H1 (cell line): ENCODE measurements around the gene SFMBT2. TPM values are rescaled to one million over a fixed set of nuclear protein-coding genes. Genes with fewer than 3 reads are reported as not detected.

Experiments
- CTCF ChIA-PET: fragments of 300-600 bp; sonication (Branson Sonifier 250); formaldehyde crosslinking; loops from one replicate; lab custom pipeline; 2021; ENCODE audit not compliant: partially characterized antibody; lab: Charles Lee
- POLR2A ChIA-PET: fragments of 300-600 bp; sonication (Branson Sonifier 250); formaldehyde crosslinking; loops from one replicate; lab custom pipeline; 2021; ENCODE audit warnings: inconsistent platforms; ENCODE audit not compliant: partially characterized antibody; lab: Charles Lee
- DNase-seq, 2 experiments: peaks; one replicate each; pipeline versions ENCODE4 v3.0.0 to v3.0.0-alpha.2; 2010 to 2022; ENCODE audit warnings: low spot score in 2 of 2, low read depth in 1 of 2, mixed read lengths in 1 of 2
- FAIRE-seq: peaks from 2 replicates; lab custom pipeline; 2011; peaks lifted over from hg19 to GRCh38; lab: Jason Lieb, UNC
- H2AFZ ChIP-seq: 2 replicates; pipeline ENCODE4 v1.8.1; 2012; ENCODE audit warnings: low read length, inconsistent platforms
- H2AK5ac ChIP-seq: 2 replicates; pipeline ENCODE4 v1.6.1; 2013; ENCODE audit warnings: low read depth, low read length
- H2BK120ac ChIP-seq: replicated peaks from 2 replicates; pipeline ENCODE3; 2013; ENCODE audit warnings: low read depth, low read length, inconsistent platforms
- H2BK12ac ChIP-seq: 2 replicates; pipeline ENCODE4 v1.6.1; 2013; ENCODE audit warnings: low read depth, low read length
- H2BK15ac ChIP-seq: 2 replicates; pipeline ENCODE4 v1.6.1; 2013; ENCODE audit warnings: low read length
- H2BK20ac ChIP-seq: 2 replicates; pipeline ENCODE4 v1.6.1; 2013; ENCODE audit warnings: low read length
- H2BK5ac ChIP-seq: 2 replicates; pipeline ENCODE4 v1.6.1; 2013; ENCODE audit warnings: low read depth, low read length
- H3K14ac ChIP-seq: 2 replicates; pipeline ENCODE4 v1.6.1; 2013; ENCODE audit warnings: inconsistent platforms; ENCODE audit not compliant: insufficient read length
- H3K18ac ChIP-seq: 2 replicates; pipeline ENCODE4 v1.6.1; 2013; ENCODE audit warnings: low read length; ENCODE audit errors: extremely low read depth
- H3K23ac ChIP-seq: 2 replicates; pipeline ENCODE4 v1.6.1; 2013; ENCODE audit warnings: inconsistent platforms; ENCODE audit not compliant: insufficient read length
- H3K23me2 ChIP-seq: 2 replicates; pipeline ENCODE4 v1.6.1; 2013; ENCODE audit warnings: low read depth, low read length
- H3K27ac ChIP-seq: 2 replicates; pipeline ENCODE4 v1.6.1; 2011; ENCODE audit warnings: low read depth, low read length, inconsistent platforms
- H3K27me3 ChIP-seq, 4 experiments: replicated peaks in 1 of 4; 1 replicate in 1 of 4; 2 replicates in 3 of 4; pipeline versions ENCODE4 v1.6.1 to v1.8.1; 2011 to 2013; ENCODE audit warnings: low read length in 3 of 4, mild to moderate bottlenecking in 3 of 4, inconsistent platforms in 2 of 4, mixed read lengths in 2 of 4, moderate library complexity in 1 of 4; ENCODE audit not compliant: control insufficient read depth in 3 of 4, insufficient read depth in 3 of 4; ENCODE audit errors: extremely low read depth in 1 of 4
- H3K36me3 ChIP-seq, 4 experiments: 2 replicates each; pipeline versions ENCODE4 v1.6.1 to v1.8.1; 2011 to 2013; ENCODE audit warnings: mild to moderate bottlenecking in 4 of 4, low read length in 3 of 4, moderate library complexity in 2 of 4, control low read depth in 1 of 4, inconsistent platforms in 1 of 4; ENCODE audit not compliant: insufficient read depth in 4 of 4, control insufficient read depth in 2 of 4
- H3K4ac ChIP-seq: replicated peaks from 2 replicates; pipeline ENCODE3; 2013; ENCODE audit warnings: low read length, low read depth, mixed read lengths, inconsistent platforms; ENCODE audit not compliant: insufficient read length
- H3K4me1 ChIP-seq, 4 experiments: replicated peaks in 1 of 4; 1 replicate in 1 of 4; 2 replicates in 3 of 4; pipeline versions ENCODE4 v1.6.1 to v1.8.1; 2011 to 2013; ENCODE audit warnings: low read length in 3 of 4, inconsistent platforms in 2 of 4, mixed read lengths in 1 of 4; ENCODE audit not compliant: insufficient read depth in 4 of 4, control insufficient read depth in 3 of 4
- H3K4me2 ChIP-seq, 2 experiments: 2 replicates each; pipeline versions ENCODE4 v1.6.1 to v1.8.1; 2011 to 2013; ENCODE audit warnings: low read depth in 2 of 2, low read length in 2 of 2, control low read depth in 1 of 2, inconsistent platforms in 1 of 2, mild to moderate bottlenecking in 1 of 2; ENCODE audit not compliant: insufficient read depth in 1 of 2
- H3K4me3 ChIP-seq, 4 experiments: fragments of 200-600, 300-600 bp in 1 of 4; sonication (generic), shearing (Covaris generic), sonication (Bioruptor Twin) in 1 of 4; 2 replicates each; pipeline versions ENCODE4 v1.5.1 to v1.8.1; 2011 to 2016; ENCODE audit warnings: low read length in 4 of 4, low read depth in 3 of 4, control low read depth in 2 of 4, inconsistent platforms in 2 of 4, mild to moderate bottlenecking in 2 of 4, mixed read lengths in 1 of 4, moderate library complexity in 1 of 4; ENCODE audit not compliant: insufficient read depth in 2 of 4; ENCODE audit errors: extremely low read depth in 1 of 4
- H3K56ac ChIP-seq: replicated peaks from 2 replicates; pipeline ENCODE3; 2013; ENCODE audit warnings: low read depth, mild to moderate bottlenecking, mixed read lengths, low read length, inconsistent platforms; ENCODE audit not compliant: insufficient read length
- H3K79me1 ChIP-seq: 2 replicates; pipeline ENCODE4 v1.6.1; 2013; ENCODE audit warnings: low read depth, low read length, control low read depth
- H3K79me2 ChIP-seq, 2 experiments: 2 replicates each; pipeline versions ENCODE4 v1.6.1 to v1.8.1; 2012 to 2013; ENCODE audit warnings: low read length in 2 of 2, mild to moderate bottlenecking in 2 of 2, inconsistent platforms in 1 of 2; ENCODE audit not compliant: insufficient read depth in 2 of 2, control insufficient read depth in 1 of 2
- H3K9ac ChIP-seq, 4 experiments: replicated peaks in 1 of 4; 1 replicate in 1 of 4; 2 replicates in 3 of 4; pipeline versions ENCODE4 v1.6.1 to v1.8.1; 2011 to 2013; ENCODE audit warnings: low read depth in 3 of 4, low read length in 3 of 4, control low read depth in 2 of 4, mild to moderate bottlenecking in 2 of 4, moderate library complexity in 2 of 4, inconsistent platforms in 1 of 4; ENCODE audit errors: extremely low read depth in 1 of 4
- H3K9me3 ChIP-seq, 2 experiments: 2 replicates each; pipeline versions ENCODE4 v1.6.1 to v1.8.1; 2012 to 2013; ENCODE audit warnings: mild to moderate bottlenecking in 2 of 2, moderate library complexity in 2 of 2, control low read depth in 1 of 2, inconsistent platforms in 1 of 2, low read depth in 1 of 2, low read length in 1 of 2, mixed read lengths in 1 of 2; ENCODE audit not compliant: insufficient read depth in 2 of 2
- H4K20me1 ChIP-seq, 2 experiments: replicated peaks in 1 of 2; 2 replicates each; pipeline versions ENCODE3 to v1.8.1; 2011 to 2013; ENCODE audit warnings: inconsistent platforms in 2 of 2, low read length in 2 of 2, mild to moderate bottlenecking in 1 of 2; ENCODE audit not compliant: insufficient read depth in 2 of 2, control insufficient read depth in 1 of 2
- H4K5ac ChIP-seq: 2 replicates; pipeline ENCODE4 v1.6.1; 2013; ENCODE audit warnings: low read length, low read depth, mixed read lengths, inconsistent platforms; ENCODE audit not compliant: insufficient read length
- H4K8ac ChIP-seq: 2 replicates; pipeline ENCODE4 v1.8.0; 2013; ENCODE audit warnings: mild to moderate bottlenecking, moderate library complexity, low read length, inconsistent platforms; ENCODE audit not compliant: insufficient read depth; ENCODE audit errors: extremely low read depth
- H4K91ac ChIP-seq: replicated peaks from 2 replicates; pipeline ENCODE3; 2013; ENCODE audit warnings: low read length, mixed read lengths, inconsistent platforms; ENCODE audit not compliant: insufficient read length
- HDAC6 ChIP-seq: IDR thresholded peaks from one replicate; pipeline ENCODE4 v1.7.1; 2012; ENCODE audit warnings: low read depth, mild to moderate bottlenecking, inconsistent platforms, low read length, moderate library complexity
- RAD21 ChIP-seq, 2 experiments: IDR thresholded peaks in 1 of 2; conservative IDR thresholded peaks in 1 of 2; 2 replicates each; pipeline ENCODE4 v1.6.1; 2011; ENCODE audit warnings: low read depth in 2 of 2, low read length in 2 of 2, improper control_type of control experiment in 1 of 2, inconsistent platforms in 1 of 2, mild to moderate bottlenecking in 1 of 2, moderate library complexity in 1 of 2
- SUZ12 ChIP-seq: fragments of 200-600 bp; sonication (generic); IDR thresholded peaks from 2 replicates; pipeline ENCODE4 v1.6.1; 2012; ENCODE audit warnings: mild to moderate bottlenecking, inconsistent platforms, low read length, moderate library complexity, mixed read lengths
- WGBS, 2 experiments: shearing (Covaris generic) in 1 of 2; methylation state at CpG; one replicate each; pipeline versions ENCODE4 v1.1.6 to v1.1.7; 2013 to 2015; ENCODE audit warnings: low lambda C conversion rate in 2 of 2, mixed read lengths in 2 of 2, inconsistent platforms in 1 of 2, low coverage in 1 of 2, missing lambda C conversion rate in 1 of 2; ENCODE audit not compliant: insufficient replicate concordance in 2 of 2, insufficient coverage in 1 of 2, insufficient read length in 1 of 2; ENCODE audit errors: extremely low coverage in 1 of 2, missing lambda C conversion rate in 1 of 2; 5-methylcytosine and 5-hydroxymethylcytosine counted together
- polyA plus RNA-seq, 7 experiments: library from polyadenylated mRNA; depleted of rRNA in 3 of 7; stranded (reverse) in 5 of 7; unstranded in 2 of 7; fragments of >200 nt in 5 of 7; fragments of 200-250 nt in 2 of 7; gene quantifications; 1 replicate in 5 of 7; 2 replicates in 1 of 7; 4 replicates in 1 of 7; pipeline versions ENCODE4 v1.2.1 to v1.2.3, GENCODE V29; 2011 to 2013; ENCODE audit warnings: missing spikeins in 2 of 7, mixed read lengths in 2 of 7
- total RNA-seq: library from RNA; stranded (reverse); fragmentation: NEBNext Ultra II Directional; extraction: Animal tissue kit (Norgen Biotek cat#: 25700); gene quantifications from 2 replicates; pipeline ENCODE4 v1.2.1, GENCODE V29; 2021

SFMBT2 gene
- total and polyA plus RNA-seq, 2 of the 8 experiments (the other 6 are each of a cell fraction or from before 2014, with no cell fraction given) = 2.9 to 11.0 TPM

DNA sequence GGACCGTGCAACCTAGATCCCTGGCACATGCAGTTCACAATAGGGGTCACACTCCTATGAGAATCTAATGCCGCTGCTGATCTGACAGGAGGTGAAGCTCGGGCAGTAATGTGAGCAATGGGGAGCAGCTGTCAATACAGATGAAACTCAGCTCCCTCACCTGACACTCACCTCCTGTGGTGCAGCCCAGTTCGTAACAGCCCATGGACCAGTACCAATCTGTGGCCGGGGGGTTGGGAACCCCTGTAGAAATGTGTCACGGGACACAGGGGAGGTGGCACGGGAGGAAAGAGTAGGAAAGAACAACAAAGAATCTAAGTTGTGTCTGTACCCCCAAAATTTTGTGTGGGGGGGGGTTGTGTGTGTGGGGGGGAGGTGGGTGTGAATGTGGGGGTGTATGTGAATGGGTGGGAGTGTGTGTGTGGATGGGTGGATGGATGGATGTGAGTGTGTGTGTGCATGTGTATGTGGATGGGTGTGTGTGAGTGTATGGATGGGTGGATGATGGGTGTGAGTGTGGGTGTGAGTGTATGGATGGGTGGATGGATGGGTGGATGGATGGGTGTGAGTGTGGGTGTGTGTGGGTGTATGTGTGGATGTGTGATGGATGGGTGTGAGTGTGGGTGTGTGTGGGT is 33.1 kb downstream of the SFMBT2 start:
- no peak overlapping the region for H3K18ac ChIP-seq
- no peak overlapping the region for H4K91ac ChIP-seq
- H2BK120ac ChIP-seq = no peak overlapping the region
- H3K9me3 ChIP-seq = peaks cover 0 to 4% of the 10 kb centered on the region in 2 experiments; a peak in 1 of 4 replicates
- H3K56ac ChIP-seq = peak overlapping the region; percentile 6
- DNase-seq (no peak), FAIRE-seq (no peak)
- CTCF ChIA-PET = no interaction called here
- H3K79me1 ChIP-seq = peaks cover 2% of the 10 kb centered on the region
- TF ChIP-seq RAD21 (IDR thresholded peaks at IDR 0.05 in 1 of 2, conservative IDR thresholded peaks at IDR 0.05 in 1 of 2; ENCODE audit: low read depth in 2 of 2, low read length in 2 of 2) (no peak), SUZ12 (no peak), HDAC6 (no peak)
- H2BK20ac ChIP-seq = no peak overlapping the region
- POLR2A ChIA-PET = no interaction called here
- H2BK15ac ChIP-seq = no peak overlapping the region
- H3K4me2 ChIP-seq = no peak overlapping the region
- peaks cover 5% of the 10 kb centered on the region; the same call in 1 of the 2 replicates for H3K23me2 ChIP-seq
- H3K36me3 ChIP-seq = peaks cover 2 to 31% (median 15%) of the 10 kb centered on the region in 4 experiments; a peak in 6 of 8 replicates
- no peaks in the 10 kb centered on the region for H3K4me1 ChIP-seq
- H4K8ac ChIP-seq = no peak overlapping the region
- no peak overlapping the region for H3K23ac ChIP-seq
- H2AK5ac ChIP-seq = no peak overlapping the region
- no peak overlapping the region for H3K27ac ChIP-seq
- H3K27me3 ChIP-seq = no peaks in the 10 kb centered on the region
- WGBS, 2 experiments = 95% methylated on average over 7 of the region's 7 CpGs; no CpG with 5 or more reads in 1 of the 2 experiments
- H3K14ac ChIP-seq = no peak overlapping the region
- H3K9ac ChIP-seq = no peak overlapping the region
- H4K5ac ChIP-seq = no peak overlapping the region
- no peak overlapping the region for H2BK12ac ChIP-seq
- no peak overlapping the region for H3K4ac ChIP-seq
- no peaks in the 10 kb centered on the region for H3K79me2 ChIP-seq
- no peaks in the 10 kb centered on the region for H4K20me1 ChIP-seq
- no peak overlapping the region for H2AFZ ChIP-seq
- no peak overlapping the region for H3K4me3 ChIP-seq
- no peak overlapping the region for H2BK5ac ChIP-seq
